Hepatic stellate cell (primary cell): Measurements from ENCODE around the gene SRC.

ENCODE experiments used
- DNase-seq: peaks from one replicate; pipeline ENCODE4 v3.0.0; 2011; ENCODE audit warnings: low spot score

The SRC gene

GRCh38 chr20:37426978-37427377, 81.0 kb downstream of the SRC start:
- DNase-seq = no peak

GRCh38 chr20:37430044-37430443, 84.1 kb downstream of the SRC start:
- DNase-seq = no peak

GRCh38 chr20:37430778-37431460, 85.0 kb downstream of the SRC start:
- DNase-seq = no peak

GRCh38 chr20:37431786-37432185, 85.8 kb downstream of the SRC start:
- DNase-seq = no peak

- DNase-seq = no peak
Observed at GRCh38 chr20:37432606-37433005, 86.7 kb downstream of the SRC start.

- no peak for DNase-seq
Observed at GRCh38 chr20:37435607-37436006, 89.7 kb downstream of the SRC start.

- no peak for DNase-seq
Observed at GRCh38 chr20:37436527-37437186, 90.7 kb downstream of the SRC start.

GRCh38 chr20:37437676-37438075, 91.7 kb downstream of the SRC start:
- DNase-seq = no peak

GRCh38 chr20:37438464-37439222, 92.7 kb downstream of the SRC start:
- no peak for DNase-seq

GRCh38 chr20:37439223-37439933, 93.4 kb downstream of the SRC start:
- no peak for DNase-seq

- DNase-seq = no peak
Observed at GRCh38 chr20:37441023-37441422, 95.1 kb downstream of the SRC start.

GRCh38 chr20:37442547-37442946, 96.6 kb downstream of the SRC start:
- DNase-seq = no peak

GRCh38 chr20:37442986-37443385, 97.0 kb downstream of the SRC start:
- DNase-seq = no peak

- DNase-seq = no peak
Observed at GRCh38 chr20:37443596-37443995, 97.7 kb downstream of the SRC start.

- no peak for DNase-seq
Observed at GRCh38 chr20:37445041-37445440, 99.1 kb downstream of the SRC start.

- no peak for DNase-seq
Observed at GRCh38 chr20:37446286-37447032, 100.5 kb downstream of the SRC start.

- DNase-seq = no peak
Observed at GRCh38 chr20:37447688-37448087, 101.7 kb downstream of the SRC start.

- no peak for DNase-seq
Observed at GRCh38 chr20:37449276-37449675, 103.3 kb downstream of the SRC start.

- DNase-seq = no peak
Observed at GRCh38 chr20:37450344-37450743, 104.4 kb downstream of the SRC start.

- DNase-seq = no peak
Observed at GRCh38 chr20:37451616-37452015, 105.7 kb downstream of the SRC start.

GRCh38 chr20:37452236-37452635, 106.3 kb downstream of the SRC start:
- no peak for DNase-seq

GRCh38 chr20:37453288-37453687, 107.3 kb downstream of the SRC start:
- DNase-seq = no peak
